A549 (cell line): ENCODE data around the gene KEL. TPM values are rescaled to one million over a fixed set of nuclear protein-coding genes. Genes with fewer than 3 reads are reported as not detected.

Source experiments
- ATAC-seq, 2 experiments: fragments of 200-7000 bp in 1 of 2; fragments of >200 bp in 1 of 2; cut with Nextera tagmentation in 1 of 2; cut with Tn5 transposase in 1 of 2; 3 replicates each; pipeline versions ENCODE4 v1.8.0 to v1.9.1; 2018 to 2020; ENCODE audit warnings: mild to moderate bottlenecking in 1 of 2, moderate library complexity in 1 of 2
- CTCF ChIA-PET: fragments of 300-600 bp; sonication (Branson Sonifier 250); formaldehyde crosslinking; extraction: SDS; loops from one replicate; lab custom pipeline; 2021; ENCODE audit warnings: antibody characterized with exemption, inconsistent platforms; lab: Yijun Ruan, JAX
- POLR2A ChIA-PET: fragments of 350-600 bp; formaldehyde crosslinking; extraction: SDS; loops from one replicate; lab custom pipeline; 2021; ENCODE audit warnings: antibody characterized with exemption, inconsistent platforms; lab: Yijun Ruan, JAX
- DNase-seq, 2 experiments: peaks; one replicate each; pipeline versions ENCODE4 v3.0.0 to v3.0.0-alpha.2; 2011 to 2016; ENCODE audit warnings: low read depth in 1 of 2, low spot score in 1 of 2
- FAIRE-seq: peaks from 2 replicates; lab custom pipeline; 2011; peaks lifted over from hg19 to GRCh38; lab: Jason Lieb, UNC
- H3K27ac ChIP-seq, 2 experiments: fragments of >200 bp; sonication (Bioruptor Twin); formaldehyde crosslinking; 3 replicates each; pipeline ENCODE4 v1.5.1; 2016 to 2017
- H3K4me1 ChIP-seq: fragments of >200 bp; sonication (Bioruptor Twin); formaldehyde crosslinking; 3 replicates; pipeline ENCODE4 v1.6.1; 2016
- H3K4me2 ChIP-seq: fragments of >200 bp; sonication (Bioruptor Twin); formaldehyde crosslinking; 3 replicates; pipeline ENCODE4 v1.6.1; 2016
- H3K4me3 ChIP-seq: fragments of >200 bp; sonication (Bioruptor Twin); formaldehyde crosslinking; 3 replicates; pipeline ENCODE4 v1.5.1; 2016
- H3K9me3 ChIP-seq: fragments of >200 bp; sonication (Bioruptor Twin); formaldehyde crosslinking; 3 replicates; pipeline ENCODE4 v1.6.1; 2016
- BHLHE40 ChIP-seq: IDR thresholded peaks from 2 replicates; pipeline ENCODE4 v1.6.1; 2012; ENCODE audit warnings: low read depth, low read length, inconsistent platforms
- CEBPB ChIP-seq, 2 experiments: fragments of >200 bp in 1 of 2; sonication (Bioruptor Twin) in 1 of 2; formaldehyde crosslinking in 1 of 2; IDR thresholded peaks; 2 replicates each; pipeline ENCODE4 v1.6.1; 2012 to 2016
- CHD2 ChIP-seq: fragments of 150-350 bp; IDR thresholded peaks from 2 replicates; pipeline ENCODE4 v1.6.1; 2014; ENCODE audit warnings: low read length; ENCODE audit not compliant: partially characterized antibody
- CHD4 ChIP-seq: fragments of 200-600 bp; sonication (generic); IDR thresholded peaks from 2 replicates; pipeline ENCODE4 v1.6.1; 2016; ENCODE audit warnings: antibody characterized with exemption, mild to moderate bottlenecking, borderline replicate concordance
- CTCF ChIP-seq: fragments of >200 bp; sonication (Bioruptor Twin); formaldehyde crosslinking; IDR thresholded peaks from 3 replicates; pipeline ENCODE4 v1.5.1; 2016
- EHF ChIP-seq: fragments of 250-450 bp; sonication (Bioruptor Pico); IDR thresholded peaks from 2 replicates; pipeline ENCODE4 v1.5.0; 2020; ENCODE audit warnings: mild to moderate bottlenecking
- ELK1 ChIP-seq: fragments of 150-350 bp; IDR thresholded peaks from 2 replicates; pipeline ENCODE4 v1.6.1; 2014; ENCODE audit warnings: low read depth, mild to moderate bottlenecking, low read length
- FOSB ChIP-seq: fragments of 250-450 bp; sonication (Bioruptor Pico); IDR thresholded peaks from 2 replicates; pipeline ENCODE4 v1.5.0; 2020; ENCODE audit warnings: mild to moderate bottlenecking, moderate library complexity
- FOSL2 ChIP-seq, 2 experiments: fragments of 450-650 bp in 1 of 2; fragments of >200 bp in 1 of 2; sonication (Bioruptor Twin) in 1 of 2; formaldehyde crosslinking; IDR thresholded peaks; 2 replicates each; pipeline versions ENCODE4 v1.5.0 to v1.6.1; 2016 to 2020; ENCODE audit warnings: mild to moderate bottlenecking in 1 of 2, moderate library complexity in 1 of 2
- GATA3 ChIP-seq: IDR thresholded peaks from 2 replicates; pipeline ENCODE4 v1.6.1; 2012; ENCODE audit warnings: borderline replicate concordance
- HEYL ChIP-seq: fragments of 250-450 bp; sonication (Bioruptor Pico); IDR thresholded peaks from 2 replicates; pipeline ENCODE4 v1.8.0; 2021; ENCODE audit warnings: mild to moderate bottlenecking, moderate library complexity
- HMGXB4 ChIP-seq: fragments of 250-450 bp; sonication (Bioruptor Pico); IDR thresholded peaks from 2 replicates; pipeline ENCODE4 v1.5.0; 2021; ENCODE audit warnings: mild to moderate bottlenecking, moderate library complexity, borderline replicate concordance
- HOXB13 ChIP-seq: fragments of 250-450 bp; sonication (Bioruptor Pico); IDR thresholded peaks from 2 replicates; pipeline ENCODE4 v1.5.0; 2020; ENCODE audit warnings: low read depth, mild to moderate bottlenecking, moderate library complexity
- HOXB5 ChIP-seq: fragments of 250-450 bp; sonication (Bioruptor Pico); IDR thresholded peaks from 2 replicates; pipeline ENCODE4 v1.5.0; 2020; ENCODE audit warnings: mild to moderate bottlenecking, moderate library complexity
- JUN ChIP-seq, 2 experiments: fragments of >200 bp; sonication (Bioruptor Twin); formaldehyde crosslinking; IDR thresholded peaks; 2 replicates in 1 of 2; 3 replicates in 1 of 2; pipeline ENCODE4 v1.6.1; 2016 to 2017
- KDM1A ChIP-seq: fragments of 200-600 bp; sonication (generic); IDR thresholded peaks from 2 replicates; pipeline ENCODE4 v1.6.1; 2016; ENCODE audit warnings: low read depth, mild to moderate bottlenecking
- KDM5A ChIP-seq: fragments of 200-600 bp; sonication (generic); IDR thresholded peaks from 2 replicates; pipeline ENCODE4 v1.6.1; 2016; ENCODE audit warnings: antibody characterized with exemption, mild to moderate bottlenecking
- MAZ ChIP-seq: fragments of 150-350 bp; IDR thresholded peaks from 2 replicates; pipeline ENCODE4 v1.6.1; 2014; ENCODE audit warnings: antibody characterized with exemption, low read depth, low read length, borderline replicate concordance
- NFE2L2 ChIP-seq: fragments of 150-350 bp; conservative IDR thresholded peaks from 2 replicates; pipeline ENCODE4 v1.6.1; 2014; ENCODE audit warnings: low read length
- PBX3 ChIP-seq: IDR thresholded peaks from 2 replicates; pipeline ENCODE4 v1.6.1; 2012
- POLR2AphosphoS2 ChIP-seq: conservative IDR thresholded peaks from 2 replicates; pipeline ENCODE4 v1.6.1; 2012; ENCODE audit warnings: low read length, improper control_type of control experiment, inconsistent platforms
- RNF2 ChIP-seq: fragments of 200-600 bp; sonication (generic); IDR thresholded peaks from 2 replicates; pipeline ENCODE4 v1.6.1; 2016; ENCODE audit warnings: low read depth, mild to moderate bottlenecking, antibody characterized with exemption, moderate library complexity, borderline replicate concordance
- SREBF2 ChIP-seq: fragments of 450-650 bp; IDR thresholded peaks from 2 replicates; pipeline ENCODE4 v1.6.1; 2014; ENCODE audit warnings: mild to moderate bottlenecking, moderate library complexity
- TP53 ChIP-seq: fragments of 250-450 bp; sonication (Bioruptor Pico); IDR thresholded peaks from 2 replicates; pipeline ENCODE4 v1.5.0; 2021; ENCODE audit warnings: mild to moderate bottlenecking, moderate library complexity
- ZC3H11A ChIP-seq: fragments of 450-650 bp; IDR thresholded peaks from 2 replicates; pipeline ENCODE4 v1.6.1; 2014; ENCODE audit warnings: antibody characterized with exemption, mild to moderate bottlenecking
- ZFP36 ChIP-seq: fragments of 450-650 bp; IDR thresholded peaks from 2 replicates; pipeline ENCODE4 v1.6.1; 2014; ENCODE audit warnings: borderline replicate concordance; ENCODE audit not compliant: partially characterized antibody
- ZNF302 ChIP-seq: fragments of 250-450 bp; sonication (Bioruptor Pico); IDR thresholded peaks from 2 replicates; pipeline ENCODE4 v1.9.0; 2021; ENCODE audit warnings: inconsistent platforms, mild to moderate bottlenecking, moderate library complexity
- ZSCAN20 ChIP-seq: fragments of 250-450 bp; sonication (Bioruptor Pico); IDR thresholded peaks from 2 replicates; pipeline ENCODE4 v1.8.0; 2022; ENCODE audit warnings: mild to moderate bottlenecking, moderate library complexity
- WGBS: methylation state at CpG from one replicate; pipeline ENCODE4 v1.1.6; 2017; ENCODE audit errors: missing lambda C conversion rate; 5-methylcytosine and 5-hydroxymethylcytosine counted together
- polyA plus RNA-seq, 4 experiments: library from polyadenylated mRNA; depleted of rRNA in 3 of 4; stranded (reverse); fragments of >200 nt; fragmentation: RNase III in 1 of 4; extraction: RNeasy Plus Mini Kit Qiagen cat#74134 plus additional on column Dnase treatment in 1 of 4; gene quantifications; 2 replicates in 3 of 4; 3 replicates in 1 of 4; pipeline ENCODE4 v1.2.3, GENCODE V29; 2011 to 2017

Gene KEL
- polyA plus RNA-seq, 2 of the 4 experiments (the other 2 are of a cell fraction) = 0.14 TPM; not detected in 1

- CTCF ChIA-PET = interaction anchor here (0.8 to 0.9 kb wide), 2 partner anchors 61 to 117 kb away, joined by 3 to 4 read pairs; no protein-coding TSS in a partner anchor
- no peak for TF ChIP-seq CHD2
- no peak for TF ChIP-seq MAZ
- TF ChIP-seq GATA3 = no peak
- no peak for TF ChIP-seq ZFP36
- no peak for TF ChIP-seq ZSCAN20
- no peak for TF ChIP-seq ZC3H11A
- TF ChIP-seq KDM1A = no peak
- TF ChIP-seq HOXB13 (CRISPR knock-in tag) = no peak
- no peak for TF ChIP-seq FOSL2 (IDR thresholded peaks at IDR 0.05)
- TF ChIP-seq FOSL2 (CRISPR knock-in tag; IDR thresholded peaks at IDR 0.05) = no peak
- TF ChIP-seq ZNF302 (CRISPR knock-in tag) = no peak
- TF ChIP-seq CHD4 = no peak
- TF ChIP-seq JUN (IDR thresholded peaks at IDR 0.05) = no peak
- TF ChIP-seq HOXB5 (CRISPR knock-in tag) = no peak
- no peak for TF ChIP-seq KDM5A
- ATAC-seq = no peak
Observed at GRCh38 chr7:142927949-142928348, 34.2 kb downstream of the KEL start.

GRCh38 chr7:142927085-142927745, 34.9 kb downstream of the KEL start:
- no peaks in the 10 kb centered on the region for H3K9me3 ChIP-seq
- no peak overlapping the region for H3K27ac ChIP-seq
- no peak for FAIRE-seq
- TF ChIP-seq TP53 (CRISPR knock-in tag) (no peak), ZFP36 (no peak), HEYL (CRISPR knock-in tag) (no peak), SREBF2 (no peak), CTCF (no peak), BHLHE40 (no peak), RNF2 (no peak), CHD2 (no peak), NFE2L2 (no peak), CEBPB (IDR thresholded peaks at IDR 0.05) (no peak), HMGXB4 (CRISPR knock-in tag) (no peak), EHF (CRISPR knock-in tag) (no peak), PBX3 (no peak), KDM5A (no peak), POLR2AphosphoS2 (no peak), CHD4 (no peak), ELK1 (no peak), FOSB (CRISPR knock-in tag) (no peak)
- TF ChIP-seq, all 56 proteins: peak for 0
- Histone ChIP-seq H3K4me1 (no peaks in the 10 kb centered on the region), H3K4me3 (no peak overlapping the region), H3K4me2 (no peak overlapping the region)
- 7% methylated on average over 7 of the region's 7 CpGs for WGBS
- no peak for DNase-seq
- ChIA-PET POLR2A (no interaction called here), CTCF (no interaction called here)
- ATAC-seq = no peak

More at GRCh38 chr7:142927949-142928348, 34.2 kb downstream of the KEL start:
- Histone ChIP-seq H3K4me1 (no peaks in the 10 kb centered on the region), H3K4me2 (no peak overlapping the region), H3K9me3 (no peaks in the 10 kb centered on the region), H3K27ac (no peak overlapping the region), H3K4me3 (no peak overlapping the region)
- POLR2A ChIA-PET = no interaction called here
- DNase-seq (no peak), FAIRE-seq (no peak)
- WGBS = 4% methylated on average over 8 of the region's 8 CpGs
